Activated T-cell treated with anti-CD3 and anti-CD28 coated beads for 1 hour (primary cell): ENCODE results near the gene PTGIS.
"Not testable (repeated sequence)": the region's sequence is repeated elsewhere in the genome, so short reads cannot be mapped to it uniquely, and the experiment has no call there.

Experiments
- DNase-seq: peaks from one replicate; pipeline ENCODE4 v3.0.0-alpha.2; 2020; ENCODE audit warnings: low read depth

Gene PTGIS

GRCh38 chr20:49567421-49568277, at the start of gene PTGIS:
TSS of gene PTGIS (minus strand) at chr20:49568137. CDS start at chr20:49568116, 21 bp downstream.
- DNase-seq = no peak

- not testable (repeated sequence) for DNase-seq
Observed at GRCh38 chr20:49617394-49617793, 49.5 kb upstream of the PTGIS start.

- DNase-seq = no peak
Observed at GRCh38 chr20:49616154-49617007, 48.4 kb upstream of the PTGIS start.

GRCh38 chr20:49615401-49616153, 47.6 kb upstream of the PTGIS start:
- no peak for DNase-seq

GRCh38 chr20:49615051-49615400, 47.1 kb upstream of the PTGIS start:
- not testable (repeated sequence) for DNase-seq

- DNase-seq = no peak
Observed at GRCh38 chr20:49614338-49615050, 46.6 kb upstream of the PTGIS start.

GRCh38 chr20:49612127-49612738, 44.3 kb upstream of the PTGIS start:
- DNase-seq = no peak

- DNase-seq = not testable (repeated sequence)
Observed at GRCh38 chr20:49611539-49612126, 43.7 kb upstream of the PTGIS start.

- peak; percentile 56 for DNase-seq
Observed at GRCh38 chr20:49610691-49611538, 43.0 kb upstream of the PTGIS start.

- DNase-seq = peak; percentile 59
Observed at GRCh38 chr20:49608752-49609670, 41.1 kb upstream of the PTGIS start.

GRCh38 chr20:49607568-49607967, 39.6 kb upstream of the PTGIS start:
- no peak for DNase-seq

GRCh38 chr20:49603209-49603627, 35.3 kb upstream of the PTGIS start:
- no peak for DNase-seq

- no peak for DNase-seq
Observed at GRCh38 chr20:49602345-49603208, 34.6 kb upstream of the PTGIS start.

- no peak for DNase-seq
Observed at GRCh38 chr20:49601153-49601924, 33.4 kb upstream of the PTGIS start.

GRCh38 chr20:49599746-49600113, 31.8 kb upstream of the PTGIS start:
- DNase-seq = no peak

GRCh38 chr20:49597825-49598395, 30.0 kb upstream of the PTGIS start:
- DNase-seq = no peak
